ENCODE measurements around the gene MAMLD1. TPM values are rescaled to one million over a fixed set of nuclear protein-coding genes. Genes with fewer than 3 reads are reported as not detected.

The MAMLD1 gene
- total and polyA plus RNA-seq, 2 of the 8 experiments (the other 6 are each of a cell fraction or from before 2014, with no cell fraction given), result 0.09 to 0.26 TPM

DNA sequence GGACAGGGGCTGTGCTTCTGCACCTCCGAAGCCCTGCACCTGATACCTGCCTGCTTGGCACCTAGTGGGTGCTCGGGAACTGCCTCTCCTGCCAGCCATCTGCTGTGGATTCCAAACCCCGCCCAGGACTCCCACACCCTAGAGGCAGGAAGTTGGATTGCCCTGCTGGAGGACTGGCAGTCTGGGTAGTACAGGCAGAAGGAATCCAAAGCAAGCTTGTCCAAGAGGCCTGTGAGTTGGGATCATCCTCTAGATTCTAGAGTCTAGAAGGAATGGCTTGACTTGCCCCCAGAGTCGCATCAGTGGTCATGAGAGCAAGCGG lies 140.7 kb downstream of the MAMLD1 start:
- Histone ChIP-seq H3K4me3 (ENCODE audit: extremely low read depth in 1 of 4, insufficient read depth in 2 of 4, low read depth in 3 of 4, low read length in 4 of 4) (no peak overlapping the region), H3K56ac (replicated peaks; ENCODE audit: insufficient read length, low read depth, low read length) (no peak overlapping the region), H3K23me2 (ENCODE audit: low read depth, low read length) (no peaks in the 10 kb centered on the region), H3K4me1 (replicated peaks in 1 of 4; ENCODE audit: control insufficient read depth in 3 of 4, insufficient read depth in 4 of 4, low read length in 3 of 4) (peaks cover 7 to 35% (median 17%) of the 10 kb centered on the region in 4 experiments; a peak in 6 of 7 replicates), H3K14ac (ENCODE audit: insufficient read length) (no peak overlapping the region), H2BK15ac (ENCODE audit: low read length) (no peak overlapping the region), H2AFZ (ENCODE audit: low read length) (no peak overlapping the region), H2BK120ac (replicated peaks; ENCODE audit: low read depth, low read length) (no peak overlapping the region), H3K36me3 (ENCODE audit: control insufficient read depth in 2 of 4, insufficient read depth in 4 of 4, low read length in 3 of 4) (no peaks in the 10 kb centered on the region), H4K5ac (ENCODE audit: insufficient read length, low read depth, low read length) (no peak overlapping the region), H3K27ac (ENCODE audit: low read depth, low read length) (no peak overlapping the region), H2BK5ac (ENCODE audit: low read depth, low read length) (0 out of 2 replicates have a peak overlapping the region, but pooled peaks have one; percentile 24), H2AK5ac (ENCODE audit: low read depth, low read length) (no peak overlapping the region), H3K9ac (replicated peaks in 1 of 4; ENCODE audit: extremely low read depth in 1 of 4, low read depth in 3 of 4, low read length in 3 of 4) (no peak overlapping the region), H2BK12ac (ENCODE audit: low read depth, low read length) (peak overlapping the region; percentile 60; the same call in 1 of the 2 replicates), H3K9me3 (ENCODE audit: insufficient read depth in 2 of 2, low read depth in 1 of 2, low read length in 1 of 2) (no peaks in the 10 kb centered on the region), H4K8ac (ENCODE audit: extremely low read depth, insufficient read depth, low read length) (no peak overlapping the region), H3K27me3 (replicated peaks in 1 of 4; ENCODE audit: control insufficient read depth in 3 of 4, extremely low read depth in 1 of 4, insufficient read depth in 3 of 4, low read length in 3 of 4) (no peaks in the 10 kb centered on the region), H3K18ac (ENCODE audit: extremely low read depth, low read length) (no peak overlapping the region), H4K91ac (replicated peaks; ENCODE audit: insufficient read length, low read length) (peak overlapping the region; percentile 26), H2BK20ac (ENCODE audit: low read length) (no peak overlapping the region), H3K79me1 (ENCODE audit: low read depth, low read length) (no peaks in the 10 kb centered on the region), H3K4ac (replicated peaks; ENCODE audit: insufficient read length, low read depth, low read length) (no peak overlapping the region), H4K20me1 (replicated peaks in 1 of 2; ENCODE audit: control insufficient read depth in 1 of 2, insufficient read depth in 2 of 2, low read length in 2 of 2) (no peaks in the 10 kb centered on the region), H3K4me2 (ENCODE audit: insufficient read depth in 1 of 2, low read depth in 2 of 2, low read length in 2 of 2) (no peak overlapping the region), H3K79me2 (ENCODE audit: control insufficient read depth in 1 of 2, insufficient read depth in 2 of 2, low read length in 2 of 2) (no peaks in the 10 kb centered on the region), H3K23ac (ENCODE audit: insufficient read length) (no peak overlapping the region)
- CTCF ChIA-PET (ENCODE audit: partially characterized antibody), result interaction anchor here (1.0 to 1.7 kb wide), 4 partner anchors 9 to 40 kb away, joined by 3 to 5 read pairs (median 4); no protein-coding TSS in a partner anchor
- DNase-seq (ENCODE audit: low read depth in 1 of 2, low spot score in 2 of 2) (no peak), FAIRE-seq (no peak)
- WGBS, 2 experiments (ENCODE audit: extremely low coverage in 1 of 2, insufficient coverage in 1 of 2, insufficient read length in 1 of 2, insufficient replicate concordance in 2 of 2, low coverage in 1 of 2, low lambda C conversion rate in 2 of 2, missing lambda C conversion rate in 1 of 2), result 86% methylated on average over 4 of the region's 5 CpGs; no CpG with 5 or more reads in 1 of the 2 experiments
- TF ChIP-seq RFX5 (IDR thresholded peaks at IDR 0.05; ENCODE audit: borderline replicate concordance, low read depth, low read length), result no peak
- POLR2A ChIA-PET (ENCODE audit: partially characterized antibody), result no interaction called here
